ENCODE measurements around the gene CIAO3.

Gene CIAO3

DNA sequence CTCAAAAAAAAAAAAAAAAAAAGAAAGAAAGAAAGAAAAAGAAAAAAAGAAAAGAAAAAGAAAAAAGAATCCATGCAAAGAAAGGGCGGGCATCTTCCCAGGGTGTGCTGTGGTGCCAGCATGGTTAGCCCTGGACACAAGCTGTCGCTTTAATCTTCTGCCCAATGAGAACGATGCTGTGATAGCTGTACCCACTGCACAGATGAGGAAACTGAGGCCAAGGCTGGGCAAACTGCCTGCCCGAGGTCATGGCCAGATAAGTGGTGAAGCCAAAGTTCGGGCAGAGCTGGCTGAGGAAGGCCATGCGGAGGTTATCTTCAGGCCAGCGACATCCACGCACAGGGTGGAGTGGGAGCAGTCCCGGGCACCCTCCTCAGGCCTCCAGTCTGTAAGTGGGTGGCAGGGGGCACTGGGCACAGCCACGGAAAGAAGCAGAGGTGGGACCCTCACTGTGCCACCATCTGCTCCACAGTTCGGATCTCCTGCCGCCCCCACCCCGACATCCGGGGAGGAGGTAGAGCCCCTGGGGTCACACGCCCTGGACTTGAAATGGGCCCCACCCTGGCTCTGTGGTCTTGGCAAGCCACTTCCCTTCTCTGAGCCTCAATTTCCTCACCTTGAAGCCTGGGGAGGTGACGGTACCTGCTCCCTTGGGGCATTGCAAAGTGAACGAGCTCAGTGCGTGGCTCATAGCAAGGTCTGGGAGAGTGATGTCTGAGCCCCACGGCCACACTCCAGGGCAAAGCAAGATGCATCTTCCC, 41.7 kb downstream of the CIAO3 start:
- H3K9ac ChIP-seq (ENCODE audit: low read length), result no peak overlapping the region

DNA sequence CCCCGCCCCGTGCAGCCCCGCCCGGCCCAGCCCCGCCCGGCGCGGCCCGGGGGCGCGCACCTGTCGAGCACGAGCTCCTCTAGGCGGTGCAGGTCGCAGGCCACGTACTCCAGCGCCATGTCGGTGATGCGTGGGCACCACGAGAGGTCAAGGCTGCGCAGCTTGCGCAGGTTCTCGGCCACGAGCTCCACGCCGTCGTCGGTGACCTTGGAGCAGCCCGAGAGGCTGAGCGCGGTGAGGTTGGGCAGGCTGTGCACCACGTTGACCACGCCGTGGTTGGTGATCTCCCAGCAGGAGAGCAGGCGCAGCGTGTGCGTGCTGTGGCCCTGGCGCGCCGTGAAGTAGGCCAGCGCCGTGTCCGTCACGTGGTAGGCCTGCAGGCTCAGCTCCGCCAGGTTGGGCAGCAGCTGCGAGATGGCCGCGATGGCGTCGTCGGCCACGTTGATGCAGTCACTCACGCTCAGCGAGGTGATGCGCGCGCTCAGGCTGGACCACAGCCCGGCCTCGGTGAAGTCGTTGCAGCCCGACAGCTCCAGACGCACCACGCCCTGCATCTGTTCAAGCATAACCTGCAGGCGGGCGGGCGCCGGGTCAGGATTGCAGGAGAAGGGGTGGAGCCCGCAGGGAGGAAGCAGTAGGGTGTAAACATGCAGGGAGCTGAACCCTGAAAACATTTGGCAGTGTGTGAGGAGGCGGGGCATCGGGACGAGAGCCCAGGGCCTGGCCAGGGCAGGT, 45.3 kb downstream of the CIAO3 start:
- no peak overlapping the region for H3K23ac ChIP-seq (ENCODE audit: low read length)
- peaks cover 37% of the 10 kb centered on the region for H3K27me3 ChIP-seq (ENCODE audit: insufficient read depth, low read length)
- no peak overlapping the region for H3K27ac ChIP-seq (ENCODE audit: low read depth, low read length)
- H3K9me3 ChIP-seq (ENCODE audit: insufficient read depth, low read depth, low read length), result peaks cover 14% of the 10 kb centered on the region
- no peak overlapping the region for H3K4me2 ChIP-seq (ENCODE audit: low read length)
- WGBS (ENCODE audit: extremely low coverage, insufficient coverage, insufficient read length), result no CpG with 5 or more reads among the region's 71 CpGs
- H3K4ac ChIP-seq (ENCODE audit: low read depth, low read length), result no peak overlapping the region
- no peak overlapping the region for H4K8ac ChIP-seq (ENCODE audit: low read depth, low read length)
- no peak overlapping the region for H3K18ac ChIP-seq (ENCODE audit: low read length)
- no peak overlapping the region for H3K14ac ChIP-seq (ENCODE audit: low read length)
- H3K36me3 ChIP-seq (ENCODE audit: control insufficient read depth in 1 of 2, insufficient read depth in 2 of 2, low read length in 2 of 2), result no peaks in the 10 kb centered on the region
- H2BK12ac ChIP-seq (ENCODE audit: low read length), result no peak overlapping the region
- H3K79me2 ChIP-seq (ENCODE audit: control insufficient read depth, insufficient read depth, low read length, poor library complexity), result no peaks in the 10 kb centered on the region
- H3K9ac ChIP-seq (ENCODE audit: low read length), result no peak overlapping the region
- peaks cover 5 to 12% of the 10 kb centered on the region in 2 experiments for H3K4me1 ChIP-seq (ENCODE audit: control insufficient read depth in 1 of 2, insufficient read depth in 2 of 2, low read length in 2 of 2)
- no peaks in the 10 kb centered on the region for H3K79me1 ChIP-seq (ENCODE audit: low read length)
- H3K4me3 ChIP-seq (ENCODE audit: low read depth, low read length), result peak overlapping the region; percentile 55
- no peak overlapping the region for H2AFZ ChIP-seq (ENCODE audit: insufficient read depth, low read length, poor library complexity)
- no peak overlapping the region for H2BK5ac ChIP-seq (ENCODE audit: low read depth, low read length, poor library complexity)
- H2BK120ac ChIP-seq (ENCODE audit: insufficient read depth, low read length, poor library complexity), result no peak overlapping the region
- H4K91ac ChIP-seq (ENCODE audit: low read depth, low read length), result no peak overlapping the region
- H4K12ac ChIP-seq (ENCODE audit: low read depth, low read length), result no peak overlapping the region
- H2AK5ac ChIP-seq (ENCODE audit: low read length), result no peak overlapping the region
- DNase-seq, result peak; percentile 44 to 57

More for the DNA sequence above, 41.7 kb downstream of the CIAO3 start:
- H2AK5ac ChIP-seq (ENCODE audit: low read length), result no peak overlapping the region
- H2BK12ac ChIP-seq (ENCODE audit: low read length), result no peak overlapping the region
- no peak overlapping the region for H3K4me3 ChIP-seq (ENCODE audit: low read depth, low read length)
- no peak overlapping the region for H2BK120ac ChIP-seq (ENCODE audit: insufficient read depth, low read length, poor library complexity)
- H3K27ac ChIP-seq (ENCODE audit: low read depth, low read length), result no peak overlapping the region
- H3K79me2 ChIP-seq (ENCODE audit: control insufficient read depth, insufficient read depth, low read length, poor library complexity), result no peaks in the 10 kb centered on the region
- H3K23ac ChIP-seq (ENCODE audit: low read length), result no peak overlapping the region
- no peak for DNase-seq
- no peak overlapping the region for H3K18ac ChIP-seq (ENCODE audit: low read length)
- no peaks in the 10 kb centered on the region for H3K79me1 ChIP-seq (ENCODE audit: low read length)
- no peak overlapping the region for H3K4me2 ChIP-seq (ENCODE audit: low read length)
- no peak overlapping the region for H4K12ac ChIP-seq (ENCODE audit: low read depth, low read length)
- peaks cover 3 to 7% of the 10 kb centered on the region in 2 experiments for H3K4me1 ChIP-seq (ENCODE audit: control insufficient read depth in 1 of 2, insufficient read depth in 2 of 2, low read length in 2 of 2)
- no peak overlapping the region for H3K4ac ChIP-seq (ENCODE audit: low read depth, low read length)
- no peak overlapping the region for H4K91ac ChIP-seq (ENCODE audit: low read depth, low read length)
- H2AFZ ChIP-seq (ENCODE audit: insufficient read depth, low read length, poor library complexity), result no peak overlapping the region
- no peak overlapping the region for H3K14ac ChIP-seq (ENCODE audit: low read length)
- no peaks in the 10 kb centered on the region for H3K36me3 ChIP-seq (ENCODE audit: control insufficient read depth in 1 of 2, insufficient read depth in 2 of 2, low read length in 2 of 2)
- peaks cover 11% of the 10 kb centered on the region for H3K9me3 ChIP-seq (ENCODE audit: insufficient read depth, low read depth, low read length)
- peaks cover 48% of the 10 kb centered on the region for H3K27me3 ChIP-seq (ENCODE audit: insufficient read depth, low read length)
- WGBS (ENCODE audit: extremely low coverage, insufficient coverage, insufficient read length), result no CpG with 5 or more reads among the region's 19 CpGs
- no peak overlapping the region for H2BK5ac ChIP-seq (ENCODE audit: low read depth, low read length, poor library complexity)
- no peak overlapping the region for H4K8ac ChIP-seq (ENCODE audit: low read depth, low read length)

DNA sequence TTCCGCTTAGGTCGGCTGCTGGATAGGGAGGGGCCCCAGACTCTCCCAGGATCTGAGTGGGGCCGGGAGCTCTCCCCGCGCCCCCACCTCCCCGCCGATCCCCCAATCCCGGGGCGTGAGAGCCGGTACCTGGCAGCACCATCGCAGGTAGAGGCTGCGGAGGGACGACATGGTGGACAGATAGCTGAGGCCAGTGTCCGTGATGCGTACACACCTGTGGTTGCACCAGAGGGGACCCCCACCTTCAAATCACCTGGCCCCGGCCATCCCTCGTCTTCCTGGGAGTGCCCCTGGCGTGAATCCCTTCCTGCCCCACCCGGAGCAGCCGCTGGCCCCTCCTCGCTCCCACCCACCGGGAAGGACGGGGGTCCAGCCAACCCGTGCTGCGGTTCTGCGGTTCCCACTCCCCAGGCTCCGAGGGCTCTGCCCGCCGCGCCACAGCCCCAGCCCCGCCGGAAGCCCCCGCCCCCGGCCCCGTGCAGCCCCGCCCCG, 45.9 kb downstream of the CIAO3 start:
- Histone ChIP-seq H3K4me2 (ENCODE audit: low read length) (no peak overlapping the region), H3K14ac (ENCODE audit: low read length) (no peak overlapping the region), H3K79me1 (ENCODE audit: low read length) (peaks cover 3% of the 10 kb centered on the region), H3K36me3 (ENCODE audit: control insufficient read depth in 1 of 2, insufficient read depth in 2 of 2, low read length in 2 of 2) (no peaks in the 10 kb centered on the region), H2BK120ac (ENCODE audit: insufficient read depth, low read length, poor library complexity) (no peak overlapping the region), H3K27me3 (ENCODE audit: insufficient read depth, low read length) (peaks cover 33% of the 10 kb centered on the region), H2BK12ac (ENCODE audit: low read length) (no peak overlapping the region), H4K91ac (ENCODE audit: low read depth, low read length) (no peak overlapping the region), H2AFZ (ENCODE audit: insufficient read depth, low read length, poor library complexity) (no peak overlapping the region), H3K9me3 (ENCODE audit: insufficient read depth, low read depth, low read length) (peaks cover 14% of the 10 kb centered on the region), H3K27ac (ENCODE audit: low read depth, low read length) (no peak overlapping the region), H3K79me2 (ENCODE audit: control insufficient read depth, insufficient read depth, low read length, poor library complexity) (peaks cover 2% of the 10 kb centered on the region), H2BK5ac (ENCODE audit: low read depth, low read length, poor library complexity) (no peak overlapping the region), H3K18ac (ENCODE audit: low read length) (no peak overlapping the region), H4K12ac (ENCODE audit: low read depth, low read length) (no peak overlapping the region), H4K8ac (ENCODE audit: low read depth, low read length) (no peak overlapping the region), H3K4ac (ENCODE audit: low read depth, low read length) (no peak overlapping the region), H3K23ac (ENCODE audit: low read length) (no peak overlapping the region), H2AK5ac (ENCODE audit: low read length) (no peak overlapping the region), H3K9ac (ENCODE audit: low read length) (no peak overlapping the region), H3K4me3 (ENCODE audit: low read depth, low read length) (peak overlapping the region; percentile 25), H3K4me1 (ENCODE audit: control insufficient read depth in 1 of 2, insufficient read depth in 2 of 2, low read length in 2 of 2) (peaks cover 5 to 12% of the 10 kb centered on the region in 2 experiments)
- no peak for DNase-seq
- no CpG with 5 or more reads among the region's 37 CpGs for WGBS (ENCODE audit: extremely low coverage, insufficient coverage, insufficient read length)

DNA sequence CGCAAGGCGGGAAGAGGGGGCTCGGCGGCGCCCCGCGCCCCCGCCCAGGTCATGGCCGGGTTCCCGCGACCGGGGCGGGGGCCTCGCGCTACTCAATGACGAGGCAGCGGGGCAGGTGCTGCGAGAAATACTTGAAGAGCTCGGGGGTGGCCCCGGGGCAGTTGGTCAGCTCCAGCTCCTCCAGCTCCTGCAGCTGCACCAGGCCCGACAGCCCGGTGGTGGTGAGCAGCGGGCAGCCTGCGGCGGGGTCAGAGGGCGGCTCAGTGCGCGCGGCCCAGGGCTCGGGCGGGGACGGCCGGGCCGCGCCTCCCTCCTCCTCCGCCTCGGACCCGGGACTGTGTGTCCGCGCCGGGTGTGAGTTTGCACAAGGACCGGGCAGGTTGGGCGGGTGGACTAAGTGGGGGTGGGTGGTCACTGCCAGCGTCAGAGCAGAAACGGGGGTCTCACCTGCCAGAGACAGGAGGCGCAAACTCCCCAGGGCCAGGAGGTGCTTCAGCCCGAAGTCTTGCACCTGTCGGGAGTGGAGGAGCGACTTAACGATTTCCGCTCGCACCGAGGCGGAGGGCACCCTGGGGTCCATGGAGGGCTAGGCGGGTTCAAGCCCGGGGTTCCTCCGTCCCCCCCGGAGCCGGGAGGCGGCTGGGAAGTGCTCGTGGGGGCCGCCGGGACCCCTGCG, 46.5 kb downstream of the CIAO3 start:
- WGBS (ENCODE audit: extremely low coverage, insufficient coverage, insufficient read length), result no CpG with 5 or more reads among the region's 64 CpGs
- no peak overlapping the region for H3K4ac ChIP-seq (ENCODE audit: low read depth, low read length)

More for the DNA sequence above, 46.5 kb downstream of the CIAO3 start:
- no peak overlapping the region for H3K18ac ChIP-seq (ENCODE audit: low read length)
- H3K4me1 ChIP-seq (ENCODE audit: control insufficient read depth in 1 of 2, insufficient read depth in 2 of 2, low read length in 2 of 2), result peaks cover 11 to 17% of the 10 kb centered on the region in 2 experiments
- peaks cover 4% of the 10 kb centered on the region for H3K79me2 ChIP-seq (ENCODE audit: control insufficient read depth, insufficient read depth, low read length, poor library complexity)
- no peak overlapping the region for H2AFZ ChIP-seq (ENCODE audit: insufficient read depth, low read length, poor library complexity)
- peaks cover 14% of the 10 kb centered on the region for H3K9me3 ChIP-seq (ENCODE audit: insufficient read depth, low read depth, low read length)
- H3K4me3 ChIP-seq (ENCODE audit: low read depth, low read length), result no peak overlapping the region
- H4K91ac ChIP-seq (ENCODE audit: low read depth, low read length), result no peak overlapping the region
- DNase-seq, result peak; percentile 90 to 94
- no peak overlapping the region for H3K14ac ChIP-seq (ENCODE audit: low read length)
- H3K23ac ChIP-seq (ENCODE audit: low read length), result no peak overlapping the region
- H3K79me1 ChIP-seq (ENCODE audit: low read length), result peaks cover 5% of the 10 kb centered on the region
- no peak overlapping the region for H2AK5ac ChIP-seq (ENCODE audit: low read length)
- H3K9ac ChIP-seq (ENCODE audit: low read length), result no peak overlapping the region
- peaks cover 33% of the 10 kb centered on the region for H3K27me3 ChIP-seq (ENCODE audit: insufficient read depth, low read length)
- H4K12ac ChIP-seq (ENCODE audit: low read depth, low read length), result no peak overlapping the region
- no peak overlapping the region for H2BK120ac ChIP-seq (ENCODE audit: insufficient read depth, low read length, poor library complexity)
- no peak overlapping the region for H3K4me2 ChIP-seq (ENCODE audit: low read length)
- no peak overlapping the region for H2BK5ac ChIP-seq (ENCODE audit: low read depth, low read length, poor library complexity)
- H3K27ac ChIP-seq (ENCODE audit: low read depth, low read length), result no peak overlapping the region
- H4K8ac ChIP-seq (ENCODE audit: low read depth, low read length), result no peak overlapping the region
- no peak overlapping the region for H2BK12ac ChIP-seq (ENCODE audit: low read length)
- H3K36me3 ChIP-seq (ENCODE audit: control insufficient read depth in 1 of 2, insufficient read depth in 2 of 2, low read length in 2 of 2), result no peaks in the 10 kb centered on the region

Measured in trophoblast cell (in vitro differentiated cells and primary cell).